Hematopoietic multipotent progenitor cell treated with erythropoietin and hydrocortisone succinate and interleukin-3 and kit ligand, for 6 days (in vitro differentiated cells): ENCODE data around the gene DHRS2.
"Not testable (repeated sequence)": the region's sequence is repeated elsewhere in the genome, so short reads cannot be mapped to it uniquely, and the experiment has no call there.

ENCODE experiments used
- DNase-seq: peaks from one replicate; pipeline ENCODE4 v3.0.0-alpha.2; 2015

The DHRS2 gene

GRCh38 chr14:23650506-23650905, 14.3 kb downstream of the DHRS2 start:
- no peak for DNase-seq

GRCh38 chr14:23653051-23653450, 16.9 kb downstream of the DHRS2 start:
- no peak for DNase-seq

- no peak for DNase-seq
Measured at GRCh38 chr14:23654231-23654630, 18.1 kb downstream of the DHRS2 start.

GRCh38 chr14:23657959-23658470, 21.9 kb downstream of the DHRS2 start:
- DNase-seq = no peak

GRCh38 chr14:23660290-23661226, 24.4 kb downstream of the DHRS2 start:
- DNase-seq = no peak

GRCh38 chr14:23661542-23661941, 25.4 kb downstream of the DHRS2 start:
- no peak for DNase-seq

GRCh38 chr14:23663127-23663526, 27.0 kb downstream of the DHRS2 start:
- DNase-seq = no peak

- DNase-seq = no peak
Measured at GRCh38 chr14:23663711-23664110, 27.5 kb downstream of the DHRS2 start.

- DNase-seq = no peak
Measured at GRCh38 chr14:23664207-23664885, 28.2 kb downstream of the DHRS2 start.

GRCh38 chr14:23665302-23666016, 29.3 kb downstream of the DHRS2 start:
- DNase-seq = no peak

GRCh38 chr14:23667134-23667533, 31.0 kb downstream of the DHRS2 start:
- no peak for DNase-seq

- no peak for DNase-seq
Measured at GRCh38 chr14:23669441-23669840, 33.3 kb downstream of the DHRS2 start.

GRCh38 chr14:23670481-23670880, 34.3 kb downstream of the DHRS2 start:
- DNase-seq = no peak

- DNase-seq = no peak
Measured at GRCh38 chr14:23672200-23672599, 36.0 kb downstream of the DHRS2 start.

- no peak for DNase-seq
Measured at GRCh38 chr14:23675337-23675736, 39.2 kb downstream of the DHRS2 start.

GRCh38 chr14:23675906-23676305, 39.7 kb downstream of the DHRS2 start:
- no peak for DNase-seq

GRCh38 chr14:23681337-23681736, 45.2 kb downstream of the DHRS2 start:
- DNase-seq = no peak

- DNase-seq = not testable (repeated sequence)
Measured at GRCh38 chr14:23689709-23690514, 53.7 kb downstream of the DHRS2 start.

- DNase-seq = no peak
Measured at GRCh38 chr14:23692416-23692815, 56.3 kb downstream of the DHRS2 start.

GRCh38 chr14:23693252-23693775, 57.1 kb downstream of the DHRS2 start:
- no peak for DNase-seq

- no peak for DNase-seq
Measured at GRCh38 chr14:23694085-23694948, 58.2 kb downstream of the DHRS2 start.
